Measurements from ENCODE around the gene AUH. TPM values are rescaled to one million over a fixed set of nuclear protein-coding genes. Genes with fewer than 3 reads are reported as not detected.

AUH gene
- total RNA-seq, 1 experiment from 2014 or later, result 21.7 TPM

DNA sequence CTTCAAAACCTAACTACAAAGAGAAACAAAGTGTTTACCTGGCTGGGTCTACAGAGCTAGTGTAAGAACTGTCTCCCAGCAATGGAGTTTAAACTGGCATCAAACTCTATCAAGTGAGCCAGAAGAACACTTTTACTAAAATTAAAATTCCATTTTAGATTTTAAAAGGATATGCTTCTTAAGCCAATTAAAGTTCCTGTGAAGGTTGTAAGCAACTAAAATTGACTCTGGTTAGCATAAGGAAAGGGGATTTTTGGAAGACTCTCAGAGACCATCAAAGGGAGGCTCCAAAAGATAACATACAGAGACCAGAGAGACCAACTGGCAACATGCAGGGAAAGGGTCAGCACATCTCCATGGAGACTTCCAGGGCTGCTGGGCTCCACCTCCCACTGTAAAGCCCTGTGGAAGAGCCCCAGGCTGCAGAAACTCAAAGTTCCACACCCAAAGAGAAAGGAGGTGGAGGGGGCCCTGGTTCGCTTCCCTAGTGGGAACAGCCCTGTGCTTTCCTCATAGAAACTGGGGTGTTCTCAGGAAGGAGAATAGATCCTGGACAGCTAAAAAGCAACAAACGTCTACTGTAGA, 91.7 kb downstream of the AUH start:
- TF ChIP-seq, protein P1, sequence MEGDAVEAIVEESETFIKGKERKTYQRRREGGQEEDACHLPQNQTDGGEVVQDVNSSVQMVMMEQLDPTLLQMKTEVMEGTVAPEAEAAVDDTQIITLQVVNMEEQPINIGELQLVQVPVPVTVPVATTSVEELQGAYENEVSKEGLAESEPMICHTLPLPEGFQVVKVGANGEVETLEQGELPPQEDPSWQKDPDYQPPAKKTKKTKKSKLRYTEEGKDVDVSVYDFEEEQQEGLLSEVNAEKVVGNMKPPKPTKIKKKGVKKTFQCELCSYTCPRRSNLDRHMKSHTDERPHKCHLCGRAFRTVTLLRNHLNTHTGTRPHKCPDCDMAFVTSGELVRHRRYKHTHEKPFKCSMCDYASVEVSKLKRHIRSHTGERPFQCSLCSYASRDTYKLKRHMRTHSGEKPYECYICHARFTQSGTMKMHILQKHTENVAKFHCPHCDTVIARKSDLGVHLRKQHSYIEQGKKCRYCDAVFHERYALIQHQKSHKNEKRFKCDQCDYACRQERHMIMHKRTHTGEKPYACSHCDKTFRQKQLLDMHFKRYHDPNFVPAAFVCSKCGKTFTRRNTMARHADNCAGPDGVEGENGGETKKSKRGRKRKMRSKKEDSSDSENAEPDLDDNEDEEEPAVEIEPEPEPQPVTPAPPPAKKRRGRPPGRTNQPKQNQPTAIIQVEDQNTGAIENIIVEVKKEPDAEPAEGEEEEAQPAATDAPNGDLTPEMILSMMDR (conservative IDR thresholded peaks at IDR 0.05), result no peak
- Mint-ChIP-seq H3K4me3 (no peak overlapping the region), H3K9me3 (no peaks in the 10 kb centered on the region), H3K4me1 (peaks cover 8 to 17% of the 10 kb centered on the region in 2 experiments), H3K27ac (no peak overlapping the region), H3K36me3 (ENCODE audit: insufficient read depth in 1 of 3, low read depth in 3 of 3) (no peaks in the 10 kb centered on the region; a peak in 2 of 7 replicates), H3K27me3 (ENCODE audit: low read depth) (no peaks in the 10 kb centered on the region)
- H3K27me3 ChIP-seq (ENCODE audit: insufficient read depth, low read length), result no peaks in the 10 kb centered on the region
- no peak overlapping the region for H3K27ac ChIP-seq (ENCODE audit: insufficient read length, low read depth, low read length)
- H3K79me1 ChIP-seq (ENCODE audit: insufficient read depth, low read depth, low read length, poor library complexity, severe bottlenecking), result peaks cover 3% of the 10 kb centered on the region
- WGBS (ENCODE audit: extremely low coverage, insufficient read length, low lambda C conversion rate), result no CpG with 5 or more reads among the region's 2 CpGs
- no peak overlapping the region for H3K14ac ChIP-seq (ENCODE audit: insufficient read depth, low read length)
- no peak overlapping the region for H3K18ac ChIP-seq (ENCODE audit: insufficient read length, low read depth, low read length)
- no peak overlapping the region for H4K91ac ChIP-seq (ENCODE audit: insufficient read length, low read depth, low read length)
- no peak overlapping the region for H3K56ac ChIP-seq (ENCODE audit: insufficient read length, low read depth, low read length)
- no peak overlapping the region for H2AFZ ChIP-seq (ENCODE audit: low read length)
- no peak overlapping the region for H3K4me2 ChIP-seq (ENCODE audit: insufficient read depth, insufficient read length, low read length)
- H2BK5ac ChIP-seq (ENCODE audit: insufficient read length, low read length), result no peak overlapping the region
- no peak overlapping the region for H4K5ac ChIP-seq (ENCODE audit: insufficient read length, low read depth, low read length)
- no peak overlapping the region for H3K9ac ChIP-seq (ENCODE audit: extremely low read depth, insufficient read length, low read length)
- no peak overlapping the region for H4K8ac ChIP-seq (replicated peaks; ENCODE audit: insufficient read length, low read depth, low read length)
- no peak overlapping the region for H2BK15ac ChIP-seq (ENCODE audit: low read depth, low read length)
- H3K79me2 ChIP-seq (ENCODE audit: insufficient read depth, low read length), result no peaks in the 10 kb centered on the region
- no peak overlapping the region for H2AK5ac ChIP-seq (ENCODE audit: insufficient read length, low read length)
- no peaks in the 10 kb centered on the region for H3K9me3 ChIP-seq (ENCODE audit: control insufficient read depth, low read depth, low read length)
- no peak for DNase-seq
- no peak overlapping the region for H2BK12ac ChIP-seq (ENCODE audit: insufficient read length, low read depth, low read length)
- H2BK20ac ChIP-seq (ENCODE audit: low read depth, low read length, poor library complexity, severe bottlenecking), result no peak overlapping the region
- H3T11ph ChIP-seq (ENCODE audit: low read length), result no peak overlapping the region
- H3K23ac ChIP-seq (ENCODE audit: insufficient read length, low read depth, low read length), result no peak overlapping the region
- no peak overlapping the region for H3K4ac ChIP-seq (ENCODE audit: low read depth, low read length)
- no peaks in the 10 kb centered on the region for H4K20me1 ChIP-seq (ENCODE audit: control insufficient read depth, insufficient read depth, insufficient read length)
- H3K23me2 ChIP-seq (ENCODE audit: insufficient read length, low read depth, low read length, poor library complexity, severe bottlenecking), result no peaks in the 10 kb centered on the region
- H2BK120ac ChIP-seq (ENCODE audit: low read depth, low read length, poor library complexity, severe bottlenecking), result no peak overlapping the region
- H3K4me1 ChIP-seq (ENCODE audit: insufficient read depth, low read length), result no peaks in the 10 kb centered on the region
